ENCODE results near the gene SYNE1.

SYNE1 gene

DNA sequence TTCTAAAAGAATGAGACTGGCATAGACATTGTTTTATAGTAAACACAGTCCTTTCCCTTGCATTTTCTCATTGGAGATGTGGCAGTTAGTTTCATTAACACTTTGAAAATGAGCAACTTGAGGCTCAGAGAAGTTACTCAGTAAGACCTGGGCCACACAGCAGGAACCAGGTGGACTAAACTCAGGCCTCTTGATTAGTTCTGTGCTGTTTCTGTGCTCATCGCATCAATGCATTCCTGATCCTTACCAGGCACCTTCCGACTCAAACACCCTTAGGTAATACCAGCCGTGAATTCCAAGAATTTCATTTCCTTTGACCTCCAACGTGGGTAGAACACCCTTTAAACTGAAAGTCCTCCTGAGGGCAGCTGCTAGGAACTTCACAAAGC lies 466.9 kb downstream of the SYNE1 start:
- H3K27ac Mint-ChIP-seq: peak overlapping the region; percentile 97
- H3K9me3 Mint-ChIP-seq: no peaks in the 10 kb centered on the region
- peaks cover 38% of the 10 kb centered on the region for H3K4me1 Mint-ChIP-seq
- ATAC-seq (no peak), DNase-seq (ENCODE audit: low spot score in 2 of 2) (no peak)
- peaks cover 48% of the 10 kb centered on the region for H3K36me3 Mint-ChIP-seq
- H3K4me3 Mint-ChIP-seq: peak overlapping the region; percentile 72

DNA sequence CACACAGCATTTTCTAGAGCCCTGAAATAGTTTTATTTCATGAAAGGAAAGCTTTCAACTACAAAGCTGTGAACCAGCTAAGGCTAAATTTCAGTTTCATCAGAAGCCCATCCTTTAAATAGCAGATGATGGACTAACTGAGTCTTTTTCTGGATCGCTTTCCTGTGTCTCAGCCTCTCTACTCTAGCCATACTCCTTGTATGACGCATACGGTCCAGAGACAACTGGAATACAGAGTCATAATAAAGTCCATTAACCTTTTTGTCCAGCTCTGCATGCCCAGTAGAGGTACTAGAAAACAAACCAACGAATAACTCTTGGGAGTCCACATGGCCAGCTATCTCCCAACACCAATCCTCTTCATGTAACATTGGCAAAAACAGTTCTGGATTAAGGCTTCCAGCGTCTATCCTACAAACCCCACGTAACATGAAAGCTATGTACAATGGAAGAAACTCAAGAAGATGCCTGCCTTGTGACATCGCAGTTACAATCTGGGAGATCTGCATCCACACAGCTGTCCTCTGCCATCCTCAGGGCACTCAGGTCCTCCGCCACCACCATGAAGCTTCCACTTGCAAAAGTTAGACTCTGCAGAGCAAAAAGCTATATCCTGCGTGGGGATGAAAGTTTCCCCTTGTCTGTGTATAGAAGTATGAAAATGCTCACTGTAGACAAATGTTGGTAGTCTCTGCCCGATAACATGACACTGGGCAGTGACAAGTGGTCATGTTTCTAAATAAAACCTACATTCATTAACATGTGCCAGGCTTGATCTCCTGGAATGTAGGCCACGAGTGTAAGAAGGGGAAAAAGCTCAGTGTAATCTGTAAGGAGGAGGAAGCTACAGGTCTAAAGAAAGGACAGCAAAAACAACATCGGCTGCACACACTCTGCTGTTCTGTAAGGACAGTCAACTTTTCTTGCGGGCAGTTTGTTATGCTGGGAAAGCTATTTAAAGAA lies 469.2 kb downstream of the SYNE1 start:
- H3K4me3 Mint-ChIP-seq: no peak overlapping the region
- H3K4me1 Mint-ChIP-seq: peaks cover 31% of the 10 kb centered on the region
- peaks cover 45% of the 10 kb centered on the region for H3K36me3 Mint-ChIP-seq
- no peak overlapping the region for H3K27ac Mint-ChIP-seq
- H3K9me3 Mint-ChIP-seq: no peaks in the 10 kb centered on the region
- DNase-seq (ENCODE audit: low spot score in 2 of 2) (no peak), ATAC-seq (no peak)

DNA sequence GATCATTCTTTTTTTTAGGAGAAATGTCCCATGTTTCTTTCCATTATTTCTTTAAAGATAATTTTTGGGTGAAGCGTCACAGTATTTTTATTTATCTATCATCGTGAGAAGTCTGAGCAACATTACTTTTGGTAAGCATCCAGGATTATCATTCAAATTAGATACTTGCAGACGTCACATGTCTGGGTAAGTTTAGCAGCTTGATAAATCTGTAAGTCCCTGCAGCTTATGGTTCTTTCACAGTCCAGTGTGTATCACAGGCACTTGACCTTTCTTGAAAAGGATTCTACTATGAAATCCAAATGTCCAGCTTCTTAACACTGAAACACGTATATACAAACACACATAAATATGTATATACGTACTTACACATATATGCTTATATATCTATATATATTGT lies 470.3 kb downstream of the SYNE1 start:
- H3K27ac Mint-ChIP-seq: no peak overlapping the region
- no peak overlapping the region for H3K4me3 Mint-ChIP-seq
- H3K4me1 Mint-ChIP-seq: peaks cover 31% of the 10 kb centered on the region
- DNase-seq (ENCODE audit: low spot score in 2 of 2) (no peak), ATAC-seq (no peak)
- H3K9me3 Mint-ChIP-seq: no peaks in the 10 kb centered on the region
- peaks cover 48% of the 10 kb centered on the region for H3K36me3 Mint-ChIP-seq

DNA sequence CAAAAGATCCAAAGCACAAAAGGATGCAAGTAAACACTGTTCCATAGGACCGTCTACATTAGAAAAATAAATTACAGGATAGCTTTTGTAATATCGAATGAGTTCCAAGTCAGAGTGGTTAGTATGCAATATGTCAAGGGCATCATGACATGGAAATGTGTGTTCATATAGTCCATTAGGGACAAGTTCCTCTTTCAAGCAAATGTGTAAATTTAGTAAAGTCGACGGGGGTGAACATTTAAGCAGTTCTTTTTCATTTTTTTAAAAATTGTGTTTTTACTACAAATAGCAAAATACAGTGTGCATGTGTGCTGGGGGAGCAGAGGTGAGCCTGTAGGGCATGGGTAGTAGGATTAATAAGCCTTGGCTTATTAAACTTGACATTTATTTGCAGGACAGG lies 470.7 kb downstream of the SYNE1 start:
- Mint-ChIP-seq H3K4me3 (no peak overlapping the region), H3K27ac (no peak overlapping the region), H3K9me3 (no peaks in the 10 kb centered on the region), H3K4me1 (peaks cover 31% of the 10 kb centered on the region), H3K36me3 (peaks cover 48% of the 10 kb centered on the region)
- ATAC-seq (no peak), DNase-seq (ENCODE audit: low spot score in 2 of 2) (no peak)

DNA sequence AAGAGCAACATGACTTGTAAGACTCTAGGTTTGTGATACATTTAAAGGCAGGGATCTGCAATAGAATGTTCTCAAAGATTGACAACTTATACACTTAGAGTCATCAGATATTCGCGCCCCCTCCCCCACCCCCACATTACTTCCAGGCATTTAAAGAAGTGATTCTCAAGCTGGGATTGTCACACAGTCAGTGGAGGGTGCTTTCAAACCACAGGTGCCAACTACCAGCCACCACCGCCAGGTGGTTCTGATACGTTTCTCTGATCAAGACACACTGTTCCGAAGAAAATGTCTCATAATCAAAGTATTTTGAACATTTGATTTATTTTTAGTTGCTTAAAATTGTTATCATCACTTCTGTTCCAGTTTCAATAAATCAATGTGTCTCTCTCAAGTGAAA lies 472.2 kb downstream of the SYNE1 start:
- no peaks in the 10 kb centered on the region for H3K9me3 Mint-ChIP-seq
- ATAC-seq (no peak), DNase-seq (ENCODE audit: low spot score in 2 of 2) (no peak)
- H3K36me3 Mint-ChIP-seq: peaks cover 52% of the 10 kb centered on the region
- H3K4me3 Mint-ChIP-seq: no peak overlapping the region
- peaks cover 27% of the 10 kb centered on the region for H3K4me1 Mint-ChIP-seq
- no peak overlapping the region for H3K27ac Mint-ChIP-seq

DNA sequence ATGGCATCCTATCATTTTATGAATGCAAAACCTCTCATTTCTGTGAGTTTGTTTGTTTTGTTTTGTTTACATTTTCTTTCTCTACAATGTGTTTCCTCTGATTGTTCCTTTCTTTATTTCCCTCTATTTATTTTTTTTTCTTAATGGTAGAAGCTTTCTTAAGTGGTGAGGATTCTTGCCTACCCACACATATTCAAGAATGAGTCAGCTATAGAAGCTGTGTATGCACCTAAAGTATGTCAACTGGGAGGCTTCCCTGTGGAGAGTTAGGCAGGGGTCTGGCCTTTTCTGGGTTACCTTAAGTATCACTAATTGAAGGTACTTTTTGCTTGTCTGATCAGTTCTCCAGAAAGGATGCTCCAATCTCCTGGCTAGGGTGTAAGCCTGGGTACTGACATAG lies 475.7 kb downstream of the SYNE1 start:
- DNase-seq (ENCODE audit: low spot score in 2 of 2) (no peak), ATAC-seq (peak; percentile 90)
- Mint-ChIP-seq H3K4me3 (peak overlapping the region; percentile 49), H3K27ac (peak overlapping the region; percentile 90), H3K9me3 (no peaks in the 10 kb centered on the region), H3K36me3 (peaks cover 65% of the 10 kb centered on the region), H3K4me1 (peaks cover 21% of the 10 kb centered on the region)

DNA sequence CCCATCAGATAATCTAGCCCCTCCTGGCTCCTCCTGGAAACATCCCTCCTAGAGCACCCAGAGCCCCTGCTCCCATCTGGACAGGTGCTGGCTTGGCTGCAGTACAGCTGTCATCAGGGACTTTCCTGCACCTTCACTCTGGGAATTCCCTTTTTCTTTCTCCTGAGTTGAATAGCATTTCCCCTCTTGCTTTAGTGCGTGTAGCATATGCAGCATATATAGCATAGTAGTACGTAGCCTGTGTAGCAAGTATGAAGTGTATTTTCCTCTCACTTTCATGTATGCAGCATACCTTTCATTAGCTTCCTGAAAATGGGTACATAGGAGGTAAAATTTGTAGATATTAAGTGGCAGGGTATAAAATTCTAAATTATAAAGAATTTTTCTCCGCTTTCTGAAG lies 476.8 kb downstream of the SYNE1 start:
- Mint-ChIP-seq H3K4me3 (peak overlapping the region; percentile 3), H3K36me3 (peaks cover 71% of the 10 kb centered on the region), H3K27ac (peak overlapping the region; percentile 87), H3K9me3 (no peaks in the 10 kb centered on the region), H3K4me1 (peaks cover 21% of the 10 kb centered on the region)
- peak; percentile 94 for ATAC-seq
- DNase-seq (ENCODE audit: low spot score in 2 of 2): no peak

DNA sequence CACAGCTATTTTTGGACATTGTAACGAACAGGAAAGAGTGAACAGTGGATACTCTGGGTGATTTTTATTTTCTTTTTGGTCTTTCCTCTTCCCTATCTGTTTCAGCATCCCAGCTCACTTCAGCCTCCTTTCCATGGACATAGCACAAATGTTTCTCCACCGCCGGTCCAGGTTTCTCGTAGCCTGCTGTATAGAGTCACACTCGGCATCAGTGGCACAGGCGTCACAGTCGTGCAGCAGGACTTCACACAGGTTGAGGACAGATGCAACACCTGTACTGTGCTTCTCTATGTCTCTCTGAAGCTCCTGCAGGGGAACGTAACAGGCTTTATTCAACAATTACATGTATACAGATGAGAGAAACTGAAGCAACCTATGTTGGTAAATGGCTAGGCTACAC lies 481.4 kb downstream of the SYNE1 start:
- H3K36me3 Mint-ChIP-seq: peaks cover 88% of the 10 kb centered on the region
- no peak overlapping the region for H3K4me3 Mint-ChIP-seq
- no peak overlapping the region for H3K27ac Mint-ChIP-seq
- DNase-seq (ENCODE audit: low spot score in 2 of 2) (no peak), ATAC-seq (no peak)
- peaks cover 7% of the 10 kb centered on the region for H3K4me1 Mint-ChIP-seq
- no peaks in the 10 kb centered on the region for H3K9me3 Mint-ChIP-seq

DNA sequence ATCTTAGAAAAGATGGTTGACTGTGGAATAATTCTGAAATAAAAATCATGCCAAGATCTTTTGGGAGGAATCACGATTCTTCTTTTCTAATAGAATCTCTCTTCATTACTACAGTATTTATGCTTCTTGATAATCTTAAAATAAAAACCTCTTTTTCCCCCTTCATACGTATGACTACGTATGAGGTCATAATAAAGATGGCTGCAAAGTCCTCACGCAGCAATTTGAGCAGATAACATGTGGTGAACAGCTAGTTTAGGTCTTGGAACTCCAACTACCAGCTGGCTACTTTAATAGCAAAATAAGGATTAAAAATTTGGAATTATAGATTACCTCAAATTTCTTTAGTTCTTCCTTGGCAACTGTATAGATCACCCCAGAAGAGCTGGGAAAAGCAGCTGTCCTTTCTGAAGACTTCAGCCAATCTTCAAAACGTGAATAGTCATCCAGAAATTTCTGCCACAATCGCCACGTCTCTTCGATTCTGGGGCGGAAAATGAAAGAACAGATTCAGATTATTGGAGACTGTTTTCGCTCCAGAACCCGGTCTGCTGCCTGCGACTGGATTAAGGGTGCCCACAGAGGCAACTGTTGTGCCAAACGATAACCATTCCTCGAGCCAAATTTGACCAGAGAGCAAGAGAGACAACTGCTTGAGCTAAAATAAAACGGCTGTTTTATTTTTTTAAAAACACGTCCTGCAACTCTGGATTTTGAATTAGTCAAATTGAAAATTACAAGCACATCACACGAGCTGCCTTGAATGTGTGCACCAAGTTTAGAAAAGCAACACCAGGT lies 482.4 kb downstream of the SYNE1 start:
- no peak for DNase-seq (ENCODE audit: low spot score in 2 of 2)
- H3K27ac Mint-ChIP-seq: peak overlapping the region; percentile 32
- no peaks in the 10 kb centered on the region for H3K4me1 Mint-ChIP-seq
- no peak overlapping the region for H3K4me3 Mint-ChIP-seq
- H3K36me3 Mint-ChIP-seq: peaks cover 90% of the 10 kb centered on the region
- H3K9me3 Mint-ChIP-seq: no peaks in the 10 kb centered on the region
- ATAC-seq: no peak

DNA sequence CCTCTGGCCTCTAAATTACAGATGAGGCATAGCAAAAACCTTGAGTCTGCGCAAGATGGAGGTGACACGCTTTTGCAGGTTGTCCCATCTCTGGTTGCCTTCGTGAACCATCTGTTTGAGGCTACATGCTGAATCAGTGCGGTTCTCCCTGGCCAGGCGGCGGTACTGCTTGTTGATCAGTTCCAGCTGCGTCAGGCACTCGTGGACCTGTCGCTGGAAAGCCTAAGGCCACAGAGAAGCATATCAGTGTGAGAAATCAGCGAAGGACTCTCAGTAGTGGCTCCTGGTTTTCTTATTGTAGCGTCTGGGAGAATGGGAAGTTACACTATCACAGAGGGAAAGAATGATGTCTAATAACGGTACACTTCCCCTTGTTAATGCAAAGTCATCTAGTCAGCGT lies 485.2 kb downstream of the SYNE1 start:
- Mint-ChIP-seq H3K36me3 (peaks cover 96% of the 10 kb centered on the region), H3K9me3 (no peaks in the 10 kb centered on the region), H3K4me1 (peaks cover 8% of the 10 kb centered on the region), H3K27ac (peak overlapping the region; percentile 63), H3K4me3 (no peak overlapping the region)
- DNase-seq (ENCODE audit: low spot score in 2 of 2) (no peak), ATAC-seq (no peak)

DNA sequence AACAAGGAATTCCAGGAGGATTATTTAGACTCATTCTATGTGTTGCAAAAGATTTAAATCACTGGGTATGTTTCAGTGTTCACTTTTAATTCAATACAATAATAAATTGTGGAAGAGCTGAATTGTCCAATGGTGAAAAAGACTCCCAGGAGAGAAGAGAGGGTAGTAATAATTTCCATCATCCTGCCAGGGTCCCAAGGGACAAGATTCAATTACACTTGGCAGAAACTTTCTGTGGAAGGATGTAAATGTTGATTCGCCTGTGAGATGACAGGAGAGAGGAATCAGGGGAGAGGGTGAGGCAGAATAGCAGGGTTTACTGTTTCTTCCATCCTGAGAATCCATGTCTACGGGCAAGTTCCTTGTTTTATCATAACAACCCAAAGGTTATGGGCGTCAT lies 487.0 kb downstream of the SYNE1 start:
- DNase-seq (ENCODE audit: low spot score in 2 of 2): no peak
- Mint-ChIP-seq H3K36me3 (peaks cover 96% of the 10 kb centered on the region), H3K4me3 (no peak overlapping the region), H3K4me1 (peaks cover 11% of the 10 kb centered on the region), H3K27ac (peak overlapping the region; percentile 66), H3K9me3 (no peaks in the 10 kb centered on the region)
- no peak for ATAC-seq

DNA sequence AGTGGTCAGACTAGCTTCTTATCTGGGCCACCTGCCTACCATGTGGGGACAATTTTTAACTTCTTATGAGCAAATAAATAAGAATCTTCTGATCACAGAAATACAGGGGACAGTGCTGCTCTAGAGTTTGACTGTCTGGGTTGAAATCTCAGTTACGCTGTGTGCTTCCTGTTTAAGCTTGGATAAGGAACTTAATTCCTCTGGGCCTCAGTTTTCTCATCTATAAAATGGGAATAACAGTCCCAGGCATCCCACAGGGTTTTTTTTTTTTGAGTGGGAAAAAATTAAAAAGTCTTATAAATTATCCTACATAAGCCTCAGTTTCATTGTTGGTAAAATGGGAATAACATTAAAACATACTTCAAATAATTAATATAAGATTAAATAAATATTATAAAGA lies 488.8 kb downstream of the SYNE1 start:
- no peak overlapping the region for H3K4me3 Mint-ChIP-seq

DNA sequence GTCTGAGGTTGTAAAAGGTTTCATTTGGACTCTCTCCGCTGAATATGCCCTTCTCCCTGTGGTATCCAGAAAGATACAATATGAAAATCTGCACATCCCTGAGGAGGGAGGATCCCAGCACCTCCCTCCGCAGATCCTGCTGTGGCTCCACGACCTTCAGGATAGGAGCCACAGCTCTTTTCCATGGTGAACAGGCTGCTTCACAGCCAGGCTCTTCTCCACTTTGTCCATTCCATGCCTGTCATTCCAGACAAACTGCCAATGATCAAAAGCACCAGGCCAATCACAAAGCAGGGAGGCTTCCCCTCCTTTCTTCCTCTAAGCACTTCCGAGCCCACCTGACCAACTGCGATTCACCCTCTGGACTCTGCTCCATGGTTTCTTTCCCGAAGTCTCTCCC lies 489.9 kb downstream of the SYNE1 start:
- ATAC-seq (no peak), DNase-seq (ENCODE audit: low spot score in 2 of 2) (no peak)
- no peak overlapping the region for H3K4me3 Mint-ChIP-seq
- peaks cover 11% of the 10 kb centered on the region for H3K4me1 Mint-ChIP-seq
- H3K36me3 Mint-ChIP-seq: peaks cover 96% of the 10 kb centered on the region
- H3K27ac Mint-ChIP-seq: peak overlapping the region; percentile 79
- H3K9me3 Mint-ChIP-seq: no peaks in the 10 kb centered on the region

More for the DNA sequence above, 488.8 kb downstream of the SYNE1 start:
- peaks cover 96% of the 10 kb centered on the region for H3K36me3 Mint-ChIP-seq
- DNase-seq (ENCODE audit: low spot score in 2 of 2) (no peak), ATAC-seq (no peak)
- peaks cover 11% of the 10 kb centered on the region for H3K4me1 Mint-ChIP-seq
- no peaks in the 10 kb centered on the region for H3K9me3 Mint-ChIP-seq
- H3K27ac Mint-ChIP-seq: peak overlapping the region; percentile 79

DNA sequence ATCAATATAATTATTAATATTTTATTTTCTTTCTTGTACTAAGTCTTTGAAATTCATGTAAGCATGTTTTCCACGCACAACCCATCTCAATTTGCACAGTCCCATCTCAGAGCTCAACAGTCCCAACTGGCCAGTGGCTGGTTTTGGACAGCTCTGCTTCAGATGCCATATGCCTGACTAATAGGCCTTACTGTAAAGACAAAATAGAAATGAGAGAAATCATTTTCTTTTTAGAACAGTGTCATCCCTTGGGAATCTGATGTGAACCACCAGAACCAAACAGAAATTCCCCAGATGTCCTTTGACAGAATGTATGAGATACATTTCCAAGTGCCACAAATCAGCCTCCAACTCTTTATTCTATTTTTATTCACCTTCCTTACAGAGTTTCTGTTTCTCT lies 490.8 kb downstream of the SYNE1 start:
- no peak for DNase-seq (ENCODE audit: low spot score in 2 of 2)
- H3K4me1 Mint-ChIP-seq: peaks cover 11% of the 10 kb centered on the region
- H3K9me3 Mint-ChIP-seq: no peaks in the 10 kb centered on the region
- no peak overlapping the region for H3K4me3 Mint-ChIP-seq
- peaks cover 93% of the 10 kb centered on the region for H3K36me3 Mint-ChIP-seq
- no peak for ATAC-seq
- H3K27ac Mint-ChIP-seq: no peak overlapping the region

DNA sequence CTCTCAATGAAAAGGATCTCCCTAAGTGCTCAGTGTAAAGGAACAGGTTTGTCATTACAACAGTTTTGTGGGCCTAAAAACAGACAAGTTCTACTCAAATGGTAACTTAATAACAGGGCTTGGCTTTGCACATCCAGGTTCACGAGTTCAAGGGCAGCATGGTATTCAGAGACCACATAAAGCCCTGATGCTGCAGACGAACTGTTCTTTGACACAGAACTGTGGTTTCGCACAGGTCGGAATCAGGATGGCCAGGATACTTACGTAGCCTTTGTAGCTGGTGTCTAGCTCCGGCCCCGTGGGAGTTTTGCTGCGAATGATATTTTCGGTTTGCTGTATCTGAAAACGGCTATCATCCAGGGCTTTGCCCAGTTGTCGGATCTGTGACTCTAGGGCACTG lies 493.8 kb downstream of the SYNE1 start:
- peaks cover 91% of the 10 kb centered on the region for H3K36me3 Mint-ChIP-seq
- no peak overlapping the region for H3K4me3 Mint-ChIP-seq
- H3K9me3 Mint-ChIP-seq: no peaks in the 10 kb centered on the region
- ATAC-seq: no peak
- H3K27ac Mint-ChIP-seq: peak overlapping the region; percentile 20
- DNase-seq (ENCODE audit: low spot score in 2 of 2): no peak
- H3K4me1 Mint-ChIP-seq: peaks cover 11% of the 10 kb centered on the region

DNA sequence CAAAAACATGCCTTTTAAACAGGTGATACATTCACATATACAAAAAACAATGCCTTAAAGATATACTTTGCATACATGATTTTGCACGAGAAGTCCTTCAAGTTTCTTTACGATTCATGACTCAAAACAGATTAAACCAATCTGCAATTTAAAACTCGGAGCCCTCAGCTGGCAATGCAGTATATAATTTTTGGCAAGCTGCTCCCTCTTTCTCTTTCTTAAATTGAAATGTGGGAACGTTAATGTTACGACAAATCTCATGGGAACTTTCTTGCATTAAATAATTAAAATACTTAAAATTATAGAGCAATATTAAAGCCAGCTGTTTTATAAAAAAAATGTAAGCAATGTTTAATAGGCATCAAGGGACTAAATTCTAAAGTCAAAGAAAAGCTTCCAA lies 495.1 kb downstream of the SYNE1 start:
- no peaks in the 10 kb centered on the region for H3K9me3 Mint-ChIP-seq
- H3K4me1 Mint-ChIP-seq: peaks cover 5% of the 10 kb centered on the region
- no peak overlapping the region for H3K4me3 Mint-ChIP-seq
- no peak overlapping the region for H3K27ac Mint-ChIP-seq
- DNase-seq (ENCODE audit: low spot score in 2 of 2): no peak
- ATAC-seq: no peak
- peaks cover 91% of the 10 kb centered on the region for H3K36me3 Mint-ChIP-seq

Data from stimulated activated effector memory CD8-positive, alpha-beta T cell treated with anti-CD3 and anti-CD28 coated beads, Interleukin-12 subunit alpha, Interleukin-12 subunit beta, amount 100 ng/mL, for 72 hours (primary cell).